NCI-H1092 (cell line): ENCODE data around the gene DIMT1.

Source experiments
- DNase-seq: peaks from one replicate; lab custom pipeline; 2025; lab: John Stamatoyannopoulos, UW

The DIMT1 gene

GRCh38 chr5:62403411-62404250 lies at the start of gene DIMT1:
Gene DIMT1 (minus strand): TSS chr5:62403905. CDS start chr5:62403772, 133 bp downstream.
- DNase-seq = peak; percentile 92

DNA sequence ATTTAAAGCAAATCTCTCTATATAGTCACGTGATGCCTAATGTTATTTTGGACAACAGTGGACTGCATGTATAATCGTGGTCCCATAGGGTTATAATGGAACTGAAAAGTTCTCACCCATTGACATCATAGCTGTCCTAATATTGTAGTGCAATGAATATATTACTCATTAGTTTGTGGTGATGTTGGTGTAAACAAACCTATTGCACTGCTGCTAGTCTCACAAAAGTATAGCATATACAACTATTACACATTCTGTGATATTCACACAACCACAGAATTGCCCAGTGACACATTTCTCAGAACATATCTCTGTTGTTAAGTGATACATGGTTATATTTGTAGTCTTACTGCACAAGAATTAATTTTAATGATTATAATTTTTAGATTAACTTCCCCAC lies 46.6 kb upstream of the DIMT1 start:
- no peak for DNase-seq

DNA sequence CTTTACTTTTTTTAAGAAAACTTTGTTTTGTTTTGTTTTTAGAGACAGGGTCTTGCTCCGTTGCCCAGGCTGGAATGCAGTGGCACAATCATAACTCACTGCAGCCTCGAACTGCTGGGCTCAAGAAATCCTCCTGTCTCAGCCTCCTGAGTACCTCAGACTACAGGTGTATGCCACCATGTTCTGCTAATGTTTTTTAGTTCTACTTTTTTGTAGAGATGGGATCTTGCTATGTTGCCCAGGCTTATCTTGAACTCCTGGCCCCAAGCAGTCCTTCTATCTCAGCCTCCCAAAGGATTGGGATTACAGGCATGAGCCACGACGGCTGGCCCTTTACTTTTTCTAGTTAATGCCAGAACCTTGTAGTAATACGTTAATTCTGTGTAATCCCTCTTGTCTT lies 44.8 kb upstream of the DIMT1 start:
- DNase-seq = no peak

GRCh38 chr5:62432621-62433064 lies 28.9 kb upstream of the DIMT1 start:
- DNase-seq = no peak

DNA sequence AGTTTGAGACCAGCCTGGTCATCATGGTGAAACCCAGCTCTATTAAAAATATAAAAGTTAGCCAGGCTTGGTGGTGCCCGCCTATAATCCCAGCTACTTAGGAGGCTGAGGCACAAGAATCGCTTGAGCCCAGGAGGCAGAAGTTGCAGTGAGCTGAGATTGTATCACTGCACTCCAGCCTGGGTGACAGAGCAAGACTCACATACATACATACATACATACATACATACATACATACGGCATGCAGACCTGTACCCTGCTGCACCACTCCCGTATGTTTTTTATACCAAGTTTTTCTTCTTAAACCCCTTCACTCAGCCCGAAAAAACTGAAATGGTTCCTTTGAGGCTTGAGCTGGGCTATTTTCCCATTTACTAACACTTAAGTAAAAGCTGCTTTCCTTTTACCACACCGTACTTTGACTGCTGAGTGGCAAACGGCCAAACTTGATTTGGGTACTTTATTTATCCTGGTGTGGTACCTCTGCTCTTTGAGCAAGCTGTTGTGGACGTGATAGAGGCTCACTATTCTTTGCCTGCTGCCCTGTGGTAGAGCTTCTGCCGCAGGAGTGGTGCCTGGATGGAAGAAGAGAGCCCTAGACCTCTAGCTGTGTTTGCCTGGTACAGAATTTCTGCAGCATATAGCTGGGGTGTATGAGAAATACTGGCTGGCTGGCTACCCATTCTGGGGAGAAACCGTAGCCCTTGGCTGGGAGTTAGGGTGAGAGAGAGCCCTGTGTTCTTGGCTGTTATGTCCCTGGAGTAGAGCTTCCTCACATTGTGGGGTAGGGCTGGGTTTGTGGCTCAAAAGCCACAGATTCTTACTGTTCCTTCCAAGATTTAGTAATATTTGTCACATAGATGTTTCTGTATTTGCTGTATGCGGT lies 28.3 kb upstream of the DIMT1 start:
- no peak for DNase-seq

- no peak for DNase-seq
Measured at GRCh38 chr5:62424763-62425162, 21.1 kb upstream of the DIMT1 start.

DNA sequence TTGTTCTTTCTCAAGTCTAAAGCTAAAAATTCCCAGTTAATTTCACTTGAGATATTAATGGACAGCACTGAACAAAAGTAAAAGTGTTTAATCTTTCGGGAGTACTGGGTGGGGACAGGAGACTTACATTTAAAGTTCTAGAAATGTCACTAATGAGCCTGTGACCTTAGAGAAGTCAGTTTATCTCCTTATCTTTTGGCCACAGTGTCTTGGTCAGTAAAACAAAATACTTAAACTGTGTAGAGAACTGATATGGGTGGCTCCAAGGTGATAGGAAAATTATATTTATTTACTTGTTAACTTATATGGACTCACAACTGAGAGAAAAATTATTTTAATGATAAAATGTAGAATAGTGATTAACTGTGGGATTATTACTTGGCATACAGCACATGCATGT lies 17.7 kb upstream of the DIMT1 start:
- no peak for DNase-seq

DNA sequence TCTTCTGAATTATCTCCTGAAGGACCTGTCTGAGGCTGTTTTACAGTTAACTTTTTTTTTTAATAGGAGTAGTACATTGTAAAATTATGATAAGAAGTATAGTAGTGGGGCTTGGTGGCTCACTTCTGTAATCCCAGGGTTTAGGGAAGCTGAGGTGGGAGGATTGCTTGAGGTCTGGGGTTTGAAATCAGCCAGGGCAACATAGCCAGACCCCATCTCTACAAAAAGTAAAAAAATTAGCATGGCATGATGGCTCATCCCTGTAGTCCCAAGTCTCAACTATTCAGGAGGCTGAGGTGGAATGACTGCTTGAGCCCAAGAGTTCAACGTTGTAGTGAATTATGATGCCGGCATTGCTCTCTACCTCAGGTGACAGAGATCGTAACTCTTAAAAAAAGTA lies 15.9 kb upstream of the DIMT1 start:
- DNase-seq = no peak

- no peak for DNase-seq
Measured at GRCh38 chr5:62418462-62419076, 14.9 kb upstream of the DIMT1 start.

GRCh38 chr5:62413711-62414110 lies 10.0 kb upstream of the DIMT1 start:
- DNase-seq = no peak

DNA sequence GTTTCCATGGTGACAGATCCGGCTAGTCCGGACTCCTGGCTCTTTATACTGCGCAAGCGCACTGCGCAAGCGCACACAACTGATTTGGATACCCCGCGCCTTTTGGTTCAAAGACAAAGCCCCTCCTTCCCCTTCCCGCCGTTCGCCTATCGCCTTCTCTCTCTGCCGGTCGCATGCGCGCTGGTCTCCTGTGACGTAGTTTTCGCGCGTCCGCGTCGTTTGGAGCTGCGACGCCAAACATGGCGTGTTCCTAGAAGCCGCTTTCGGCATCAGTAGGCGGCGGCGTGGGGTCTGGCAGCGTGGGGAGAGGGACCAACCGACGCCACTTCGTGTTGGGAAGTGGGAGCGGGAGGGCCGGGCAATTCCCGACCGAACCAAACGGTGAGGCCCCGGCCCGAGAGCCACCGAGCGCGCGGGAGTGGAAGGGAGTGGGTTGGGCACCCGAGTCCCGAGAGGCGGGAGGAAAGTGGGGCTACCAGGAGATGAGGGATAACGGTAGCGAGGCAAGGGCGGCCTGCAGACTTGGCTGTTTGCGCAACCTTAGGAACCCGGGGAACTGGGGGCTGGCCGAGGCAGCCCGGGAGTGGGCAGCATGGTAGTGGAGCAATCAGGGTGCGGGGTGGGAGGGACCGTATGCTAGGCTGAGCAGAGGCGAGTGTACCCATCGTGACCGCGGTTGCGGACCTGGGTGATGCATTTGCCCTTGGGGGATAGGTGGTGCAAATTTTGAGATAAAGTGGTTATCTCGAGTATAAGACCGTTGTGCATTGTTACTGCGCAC lies 9.0 kb upstream of the DIMT1 start, which contains the start of gene IPO11:
IPO11 (plus strand) TSS at position 215 of the 781 bp plus-strand sequence. CDS start 24,517 bp downstream, outside the sequence.
- peak; percentile 97 for DNase-seq

DNA sequence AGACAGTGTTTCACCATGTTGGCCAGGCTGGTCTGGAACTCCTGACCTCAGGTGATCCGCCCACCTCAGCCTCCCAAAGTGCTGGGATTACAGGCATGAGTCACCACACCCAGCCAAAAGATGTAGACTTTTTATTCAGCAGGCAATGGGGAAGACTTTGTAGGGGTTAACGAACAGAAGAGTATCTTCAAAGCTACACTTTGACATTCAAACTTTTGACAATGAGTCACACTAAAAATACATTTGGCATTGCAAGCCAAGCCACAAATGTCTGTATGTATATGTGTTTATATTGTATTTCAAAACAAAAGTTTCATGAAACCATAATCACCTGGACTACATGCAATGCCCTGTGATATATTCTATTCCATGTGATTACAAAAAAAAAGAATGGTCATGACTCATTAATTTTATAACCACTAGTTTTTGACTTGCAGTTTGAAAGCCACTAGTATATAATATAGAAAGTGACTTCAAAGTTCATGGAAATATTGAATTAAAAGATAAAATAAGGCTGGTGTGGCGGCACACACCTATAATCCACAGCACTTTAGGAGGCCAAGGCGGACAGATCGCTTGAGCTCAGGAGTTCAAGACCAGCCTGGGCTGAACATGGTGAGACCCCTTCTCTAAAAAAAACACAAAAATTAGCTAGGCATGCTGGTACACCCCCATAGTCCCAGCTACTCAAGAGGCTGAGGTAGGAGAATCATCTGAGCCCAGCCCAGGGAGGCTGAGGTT lies 8.3 kb downstream of the DIMT1 start:
- DNase-seq = no peak

DNA sequence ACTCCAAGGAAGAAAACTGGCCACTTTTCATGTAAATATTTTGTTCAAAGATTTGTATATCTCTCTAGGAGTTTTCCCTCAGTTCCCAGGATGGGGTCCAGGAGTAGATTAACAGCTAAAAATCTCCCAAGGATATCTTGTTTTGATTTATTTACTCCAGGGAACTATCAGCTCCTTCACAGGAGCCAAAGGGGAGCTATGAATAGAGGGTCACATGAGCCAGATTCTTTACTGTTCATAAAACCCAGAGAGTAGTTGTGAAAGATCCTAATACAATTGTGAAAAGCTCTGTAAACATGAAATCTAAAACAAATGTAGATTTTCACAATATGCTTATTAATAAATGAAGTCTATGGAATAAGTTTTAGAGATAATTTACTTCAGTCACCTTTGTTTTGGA lies 16.9 kb downstream of the DIMT1 start:
- no peak for DNase-seq

GRCh38 chr5:62385816-62386400 lies 17.8 kb downstream of the DIMT1 start:
- DNase-seq = no peak

GRCh38 chr5:62385131-62385530 lies 18.6 kb downstream of the DIMT1 start:
- DNase-seq = no peak

DNA sequence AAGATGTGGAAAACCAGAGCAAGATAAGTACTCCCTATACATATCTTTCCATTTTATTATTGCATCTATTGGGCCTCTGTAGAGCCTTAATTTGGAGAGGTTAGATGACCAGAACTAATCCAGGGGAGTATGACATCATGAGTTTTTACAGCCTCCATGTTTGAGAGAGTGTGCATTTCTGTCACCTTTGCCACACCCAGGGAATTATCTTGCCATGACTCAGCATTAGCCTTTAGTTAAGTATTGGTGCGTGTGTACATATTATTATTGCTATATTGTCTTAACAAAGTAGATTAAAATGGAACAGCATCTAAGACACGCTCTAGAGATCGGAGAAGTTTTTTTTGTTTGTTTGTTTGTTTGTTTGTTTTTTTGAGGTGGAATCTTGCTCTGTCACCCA lies 27.6 kb downstream of the DIMT1 start:
- DNase-seq = no peak

- no peak for DNase-seq
Measured at GRCh38 chr5:62375627-62376026, 28.1 kb downstream of the DIMT1 start.

DNA sequence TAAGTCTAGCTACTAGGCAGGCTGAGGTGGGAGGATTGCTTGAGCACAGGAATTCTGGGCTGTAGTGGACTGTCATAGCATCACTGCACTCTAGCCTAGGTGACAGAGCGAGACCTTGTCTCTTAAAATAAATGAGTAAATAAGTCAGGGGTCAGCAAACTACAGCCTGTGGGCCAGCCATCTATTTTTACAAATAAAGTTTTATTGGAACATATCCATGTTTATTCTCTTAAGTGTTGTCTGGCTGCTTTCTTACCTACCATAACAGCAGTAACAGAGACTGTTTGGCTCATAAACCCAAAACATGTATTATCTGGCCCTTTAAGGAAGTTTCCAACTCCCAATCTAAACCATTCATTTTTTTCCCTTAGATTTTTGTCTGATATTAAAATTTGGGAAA lies 29.6 kb downstream of the DIMT1 start:
- DNase-seq = no peak

- DNase-seq = no peak
Measured at GRCh38 chr5:62373382-62373781, 30.3 kb downstream of the DIMT1 start.

DNA sequence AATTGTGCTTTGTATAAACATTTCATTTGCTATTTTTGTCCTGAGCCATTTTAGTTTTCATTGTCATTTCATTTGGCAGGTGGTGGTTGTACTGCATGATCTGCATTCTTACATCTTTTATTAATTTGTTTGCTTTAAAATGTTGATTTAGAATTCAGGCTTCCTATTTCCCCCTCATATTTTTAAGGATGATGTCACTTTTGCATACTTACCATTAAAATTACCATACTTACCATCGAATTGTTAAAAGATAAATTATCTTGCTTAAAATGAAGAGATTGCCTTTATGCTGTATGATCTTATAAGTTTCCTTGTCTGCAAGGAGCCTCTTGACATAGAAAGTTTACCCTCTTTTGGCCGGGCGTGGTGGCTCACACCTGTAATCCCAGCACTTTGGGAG lies 31.1 kb downstream of the DIMT1 start:
- no peak for DNase-seq

- DNase-seq = no peak
Measured at GRCh38 chr5:62371409-62371808, 32.3 kb downstream of the DIMT1 start.
